ENCODE results near the gene RARRES2.
"Not testable (repeated sequence)": the region's sequence is repeated elsewhere in the genome, so short reads cannot be mapped to it uniquely, and the experiment has no call there.

- TF ChIP-seq EZH2phosphoT487 (IDR thresholded peaks at IDR 0.05; ENCODE audit: borderline replicate concordance, low read length) = not testable (repeated sequence)
- TF ChIP-seq, protein P1, sequence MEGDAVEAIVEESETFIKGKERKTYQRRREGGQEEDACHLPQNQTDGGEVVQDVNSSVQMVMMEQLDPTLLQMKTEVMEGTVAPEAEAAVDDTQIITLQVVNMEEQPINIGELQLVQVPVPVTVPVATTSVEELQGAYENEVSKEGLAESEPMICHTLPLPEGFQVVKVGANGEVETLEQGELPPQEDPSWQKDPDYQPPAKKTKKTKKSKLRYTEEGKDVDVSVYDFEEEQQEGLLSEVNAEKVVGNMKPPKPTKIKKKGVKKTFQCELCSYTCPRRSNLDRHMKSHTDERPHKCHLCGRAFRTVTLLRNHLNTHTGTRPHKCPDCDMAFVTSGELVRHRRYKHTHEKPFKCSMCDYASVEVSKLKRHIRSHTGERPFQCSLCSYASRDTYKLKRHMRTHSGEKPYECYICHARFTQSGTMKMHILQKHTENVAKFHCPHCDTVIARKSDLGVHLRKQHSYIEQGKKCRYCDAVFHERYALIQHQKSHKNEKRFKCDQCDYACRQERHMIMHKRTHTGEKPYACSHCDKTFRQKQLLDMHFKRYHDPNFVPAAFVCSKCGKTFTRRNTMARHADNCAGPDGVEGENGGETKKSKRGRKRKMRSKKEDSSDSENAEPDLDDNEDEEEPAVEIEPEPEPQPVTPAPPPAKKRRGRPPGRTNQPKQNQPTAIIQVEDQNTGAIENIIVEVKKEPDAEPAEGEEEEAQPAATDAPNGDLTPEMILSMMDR (IDR thresholded peaks at IDR 0.05; ENCODE audit: low read depth, low read length, poor library complexity, severe bottlenecking) = not testable (repeated sequence)
Observed at GRCh38 chr7:150302908-150303310, 38.5 kb downstream of the RARRES2 start.

All from DOHH2 (cell line).